Measurements from ENCODE around the gene TECPR2.

TECPR2 gene, protein sequence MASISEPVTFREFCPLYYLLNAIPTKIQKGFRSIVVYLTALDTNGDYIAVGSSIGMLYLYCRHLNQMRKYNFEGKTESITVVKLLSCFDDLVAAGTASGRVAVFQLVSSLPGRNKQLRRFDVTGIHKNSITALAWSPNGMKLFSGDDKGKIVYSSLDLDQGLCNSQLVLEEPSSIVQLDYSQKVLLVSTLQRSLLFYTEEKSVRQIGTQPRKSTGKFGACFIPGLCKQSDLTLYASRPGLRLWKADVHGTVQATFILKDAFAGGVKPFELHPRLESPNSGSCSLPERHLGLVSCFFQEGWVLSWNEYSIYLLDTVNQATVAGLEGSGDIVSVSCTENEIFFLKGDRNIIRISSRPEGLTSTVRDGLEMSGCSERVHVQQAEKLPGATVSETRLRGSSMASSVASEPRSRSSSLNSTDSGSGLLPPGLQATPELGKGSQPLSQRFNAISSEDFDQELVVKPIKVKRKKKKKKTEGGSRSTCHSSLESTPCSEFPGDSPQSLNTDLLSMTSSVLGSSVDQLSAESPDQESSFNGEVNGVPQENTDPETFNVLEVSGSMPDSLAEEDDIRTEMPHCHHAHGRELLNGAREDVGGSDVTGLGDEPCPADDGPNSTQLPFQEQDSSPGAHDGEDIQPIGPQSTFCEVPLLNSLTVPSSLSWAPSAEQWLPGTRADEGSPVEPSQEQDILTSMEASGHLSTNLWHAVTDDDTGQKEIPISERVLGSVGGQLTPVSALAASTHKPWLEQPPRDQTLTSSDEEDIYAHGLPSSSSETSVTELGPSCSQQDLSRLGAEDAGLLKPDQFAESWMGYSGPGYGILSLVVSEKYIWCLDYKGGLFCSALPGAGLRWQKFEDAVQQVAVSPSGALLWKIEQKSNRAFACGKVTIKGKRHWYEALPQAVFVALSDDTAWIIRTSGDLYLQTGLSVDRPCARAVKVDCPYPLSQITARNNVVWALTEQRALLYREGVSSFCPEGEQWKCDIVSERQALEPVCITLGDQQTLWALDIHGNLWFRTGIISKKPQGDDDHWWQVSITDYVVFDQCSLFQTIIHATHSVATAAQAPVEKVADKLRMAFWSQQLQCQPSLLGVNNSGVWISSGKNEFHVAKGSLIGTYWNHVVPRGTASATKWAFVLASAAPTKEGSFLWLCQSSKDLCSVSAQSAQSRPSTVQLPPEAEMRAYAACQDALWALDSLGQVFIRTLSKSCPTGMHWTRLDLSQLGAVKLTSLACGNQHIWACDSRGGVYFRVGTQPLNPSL (N-terminal part only)

DNA sequence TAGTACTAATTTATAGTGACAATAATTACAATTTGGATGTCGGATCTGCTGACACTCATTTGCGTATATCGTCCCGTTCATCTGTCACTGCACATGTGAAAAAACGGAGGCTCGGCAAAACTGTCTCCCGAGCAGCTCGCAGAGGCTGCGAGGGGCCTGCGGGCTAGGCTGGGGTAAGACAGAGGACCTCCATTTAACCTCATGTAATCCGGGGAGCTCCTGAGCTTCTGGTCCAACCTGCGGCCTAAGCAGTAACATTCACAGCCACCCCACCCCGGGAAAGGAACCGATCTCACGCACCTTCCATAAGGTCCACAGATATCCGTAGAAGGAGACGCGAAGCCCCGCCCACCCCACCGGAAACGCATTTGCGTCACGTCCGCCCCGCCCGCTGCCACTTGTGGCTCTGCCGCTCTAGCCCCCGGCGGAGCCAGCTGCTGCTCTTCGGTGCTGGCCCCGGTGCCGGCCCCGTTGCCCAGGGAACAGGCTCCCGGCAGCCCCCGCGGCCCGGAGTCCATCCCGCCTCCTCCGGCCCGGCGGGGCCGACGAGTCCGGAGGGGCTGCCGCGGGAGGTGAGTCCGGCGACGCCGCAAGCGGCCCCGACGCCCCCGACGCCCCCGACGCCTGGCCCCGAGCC, at the start of gene TECPR2, which contains the start of gene CINP:
TSS of gene TECPR2 (plus strand) at position 397 of the 637 bp plus-strand sequence. CDS start 13,781 bp downstream, outside the sequence.
TSS of gene CINP (minus strand) at position 346 of the 637 bp plus-strand sequence. CDS start at position 307, 39 bp downstream.
- H3K27me3 ChIP-seq (ENCODE audit: control insufficient read depth, insufficient read depth, low read length) = no peaks in the 10 kb centered on the region

DNA sequence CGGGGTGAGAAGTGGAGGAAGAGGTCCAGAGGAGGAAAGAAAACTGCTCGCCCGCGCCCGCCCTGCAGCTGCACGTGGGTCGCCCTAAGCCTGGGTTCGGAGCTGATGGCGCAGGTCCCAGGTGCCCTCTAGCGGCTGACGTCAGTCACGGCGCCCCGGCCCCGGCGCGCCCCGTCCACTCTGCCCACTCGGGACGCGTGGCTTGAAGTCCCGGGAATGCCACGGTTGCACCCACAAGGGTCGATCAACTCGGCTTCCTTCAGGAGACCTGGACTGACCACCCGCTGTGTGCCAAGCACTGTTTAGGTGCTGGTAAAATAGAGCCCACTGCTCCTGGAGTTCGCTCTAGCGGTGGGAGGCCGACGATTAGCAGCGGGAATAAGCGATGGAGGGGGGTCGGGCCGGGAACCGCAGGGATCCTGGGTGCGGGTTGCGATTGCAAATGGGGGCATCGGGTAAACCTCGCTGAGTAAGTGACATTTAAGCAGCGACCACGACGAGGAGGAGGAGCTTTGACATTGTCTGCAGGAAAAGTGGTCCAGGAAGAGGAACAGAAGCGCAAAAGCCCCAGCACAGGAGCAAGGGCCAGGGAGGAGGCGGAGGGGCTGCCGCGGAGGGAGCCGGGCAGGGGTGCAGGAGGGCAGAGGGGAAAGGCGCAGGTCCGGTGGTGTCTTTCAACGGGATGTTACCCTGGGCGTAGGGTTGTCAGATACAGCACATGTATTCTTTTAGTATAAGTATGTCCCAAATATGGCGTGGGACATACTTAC, 48.3 kb upstream of the TECPR2 start:
- no peaks in the 10 kb centered on the region for H3K9me3 ChIP-seq (ENCODE audit: control insufficient read depth, insufficient read depth, low read length)
- H3K4me1 ChIP-seq (ENCODE audit: control insufficient read depth, insufficient read depth, low read length) = peaks cover 13% of the 10 kb centered on the region
- H3K36me3 ChIP-seq (ENCODE audit: control insufficient read depth, insufficient read depth, low read length) = no peaks in the 10 kb centered on the region
- peak overlapping the region; percentile 85 for H3K4me3 ChIP-seq (ENCODE audit: low read depth, low read length)
- H3K9ac ChIP-seq (ENCODE audit: low read depth, low read length) = no peak overlapping the region
- H3K27me3 ChIP-seq (ENCODE audit: control insufficient read depth, insufficient read depth, low read length) = peaks cover 14% of the 10 kb centered on the region

More for the DNA sequence above, at the start of gene TECPR2, which contains the start of gene CINP:
- peak within 1 kb of the TSS; percentile 81 for H3K9ac ChIP-seq (ENCODE audit: low read depth, low read length)
- H3K9me3 ChIP-seq (ENCODE audit: control insufficient read depth, insufficient read depth, low read length) = no peaks in the 10 kb centered on the region
- H3K36me3 ChIP-seq (ENCODE audit: control insufficient read depth, insufficient read depth, low read length) = peaks cover 2% of the 10 kb centered on the region
- H3K4me1 ChIP-seq (ENCODE audit: control insufficient read depth, insufficient read depth, low read length) = peaks cover 6% of the 10 kb centered on the region
- H3K4me3 ChIP-seq (ENCODE audit: low read depth, low read length) = peak within 1 kb of the TSS; percentile 88

DNA sequence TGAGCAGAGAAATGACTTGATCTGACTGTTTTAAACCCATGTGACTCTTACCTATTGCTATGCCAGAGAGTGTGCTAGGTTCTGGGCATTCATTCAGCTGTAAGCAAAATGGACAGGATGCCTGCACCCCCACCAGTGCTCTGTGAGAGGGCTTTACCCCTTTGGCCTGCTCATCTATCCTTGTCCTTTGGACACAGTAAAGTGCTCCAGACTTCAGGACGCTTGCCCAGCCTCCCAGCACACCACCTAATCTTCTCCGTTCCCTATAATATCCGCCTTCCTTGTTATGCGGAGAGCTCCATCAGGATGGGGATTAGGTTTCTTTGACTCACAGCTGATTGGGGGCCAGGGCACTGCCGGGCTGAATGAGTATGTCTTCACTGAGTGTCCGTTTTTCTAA, 47.6 kb upstream of the TECPR2 start:
- no peak overlapping the region for H3K9ac ChIP-seq (ENCODE audit: low read depth, low read length)
- peaks cover 14% of the 10 kb centered on the region for H3K27me3 ChIP-seq (ENCODE audit: control insufficient read depth, insufficient read depth, low read length)
- H3K9me3 ChIP-seq (ENCODE audit: control insufficient read depth, insufficient read depth, low read length) = no peaks in the 10 kb centered on the region
- peak overlapping the region; percentile 85 for H3K4me3 ChIP-seq (ENCODE audit: low read depth, low read length)
- H3K36me3 ChIP-seq (ENCODE audit: control insufficient read depth, insufficient read depth, low read length) = no peaks in the 10 kb centered on the region
- H3K4me1 ChIP-seq (ENCODE audit: control insufficient read depth, insufficient read depth, low read length) = peaks cover 13% of the 10 kb centered on the region

DNA sequence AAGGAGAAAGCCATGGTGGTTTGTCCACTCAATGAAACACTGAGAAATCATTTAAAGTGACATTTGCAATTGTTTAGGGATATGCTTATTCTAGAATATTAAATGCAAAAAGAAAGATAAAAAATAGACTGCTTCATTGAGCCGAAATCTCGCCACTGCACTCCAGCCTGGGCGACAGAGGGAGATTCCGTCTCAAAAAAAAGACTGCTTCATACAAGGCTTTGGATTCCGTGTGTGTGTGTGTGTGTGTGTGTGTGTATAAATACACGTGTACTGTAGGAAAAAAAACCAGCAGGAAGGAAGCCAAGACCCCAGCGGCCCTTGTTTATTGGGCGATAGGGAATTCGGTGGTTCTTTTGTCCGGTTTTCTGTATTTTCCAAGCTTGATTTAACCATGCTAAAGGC, 46.4 kb upstream of the TECPR2 start:
- H3K4me1 ChIP-seq (ENCODE audit: control insufficient read depth, insufficient read depth, low read length) = peaks cover 13% of the 10 kb centered on the region
- H3K4me3 ChIP-seq (ENCODE audit: low read depth, low read length) = peak overlapping the region; percentile 76
- H3K9ac ChIP-seq (ENCODE audit: low read depth, low read length) = peak overlapping the region; percentile 81
- no peaks in the 10 kb centered on the region for H3K36me3 ChIP-seq (ENCODE audit: control insufficient read depth, insufficient read depth, low read length)
- H3K9me3 ChIP-seq (ENCODE audit: control insufficient read depth, insufficient read depth, low read length) = no peaks in the 10 kb centered on the region
- peaks cover 14% of the 10 kb centered on the region for H3K27me3 ChIP-seq (ENCODE audit: control insufficient read depth, insufficient read depth, low read length)

DNA sequence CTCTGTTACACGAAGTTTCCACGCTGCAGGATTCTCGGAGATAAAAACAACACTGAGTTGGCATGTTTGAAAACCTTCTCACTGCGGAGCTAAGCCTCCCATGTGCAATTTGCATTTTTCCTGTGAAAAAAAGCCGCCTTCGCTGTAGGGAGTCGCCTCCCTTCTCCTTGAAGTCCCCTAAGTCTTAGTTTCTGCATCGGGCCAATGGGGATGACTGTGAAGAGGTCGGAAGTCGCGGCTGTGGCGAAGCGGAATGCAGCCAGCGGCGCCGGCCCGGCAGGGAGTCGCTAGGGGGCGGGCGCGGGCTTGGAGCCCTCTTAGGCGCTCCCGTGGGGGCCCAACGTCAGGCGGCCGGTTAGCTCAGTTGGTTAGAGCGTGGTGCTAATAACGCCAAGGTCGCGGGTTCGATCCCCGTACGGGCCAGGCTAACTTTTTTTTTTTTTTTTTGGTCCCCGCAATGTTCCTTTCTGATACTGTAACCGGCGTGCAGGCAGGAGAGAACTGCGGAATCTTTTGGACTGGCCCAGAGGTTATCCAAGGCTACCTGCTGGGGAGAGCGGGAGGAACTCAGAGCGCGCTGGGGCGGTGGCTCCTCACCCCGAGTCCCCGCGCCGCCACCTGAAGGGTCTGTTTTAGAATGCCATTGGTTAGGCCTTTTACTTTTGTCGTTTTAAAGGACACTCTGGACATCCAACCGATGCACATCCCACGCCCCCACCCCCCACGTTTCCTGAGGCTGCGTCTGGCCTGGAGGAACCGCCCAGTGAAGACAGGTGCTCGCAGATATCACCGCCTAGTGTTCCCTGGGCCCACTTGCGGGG, 45.8 kb upstream of the TECPR2 start:
- H3K4me3 ChIP-seq (ENCODE audit: low read depth, low read length) = peak overlapping the region; percentile 76
- H3K27me3 ChIP-seq (ENCODE audit: control insufficient read depth, insufficient read depth, low read length) = peaks cover 14% of the 10 kb centered on the region
- H3K36me3 ChIP-seq (ENCODE audit: control insufficient read depth, insufficient read depth, low read length) = no peaks in the 10 kb centered on the region
- H3K4me1 ChIP-seq (ENCODE audit: control insufficient read depth, insufficient read depth, low read length) = peaks cover 13% of the 10 kb centered on the region
- H3K9ac ChIP-seq (ENCODE audit: low read depth, low read length) = peak overlapping the region; percentile 81
- H3K9me3 ChIP-seq (ENCODE audit: control insufficient read depth, insufficient read depth, low read length) = no peaks in the 10 kb centered on the region

DNA sequence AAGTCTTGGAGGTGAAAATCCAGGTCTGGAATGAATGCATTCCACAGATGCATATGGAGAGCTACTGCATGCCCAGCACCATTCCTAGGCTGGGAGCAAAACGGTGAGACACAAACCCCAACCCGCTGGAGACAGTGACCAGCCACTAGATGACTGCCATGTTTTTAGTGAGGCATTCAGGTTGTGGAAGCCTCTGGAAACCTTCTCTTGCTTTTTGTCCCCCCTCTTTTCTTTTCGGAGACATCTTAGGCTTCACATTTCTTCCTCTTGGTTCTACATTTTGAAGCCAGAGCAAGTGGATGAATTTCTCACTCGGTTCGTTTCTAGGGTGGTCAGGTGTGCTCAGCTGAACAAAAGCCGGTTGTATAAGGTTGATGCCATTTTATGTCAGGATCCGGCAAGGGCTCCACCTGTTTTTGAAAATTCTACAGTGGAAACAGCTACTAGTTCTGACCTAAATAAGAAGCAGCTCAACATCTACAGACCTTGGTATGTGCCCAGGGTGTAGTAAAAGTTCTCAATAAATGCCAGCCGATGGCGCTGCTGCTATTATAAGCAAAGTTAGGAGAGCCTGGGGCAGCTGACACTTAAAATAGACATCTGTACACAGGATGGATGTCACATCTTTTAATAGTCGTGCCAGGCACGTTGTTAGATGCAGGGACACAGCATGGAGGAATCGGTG, 45.0 kb upstream of the TECPR2 start:
- H3K36me3 ChIP-seq (ENCODE audit: control insufficient read depth, insufficient read depth, low read length) = no peaks in the 10 kb centered on the region
- peaks cover 14% of the 10 kb centered on the region for H3K27me3 ChIP-seq (ENCODE audit: control insufficient read depth, insufficient read depth, low read length)
- H3K9me3 ChIP-seq (ENCODE audit: control insufficient read depth, insufficient read depth, low read length) = no peaks in the 10 kb centered on the region
- H3K9ac ChIP-seq (ENCODE audit: low read depth, low read length) = peak overlapping the region; percentile 13
- H3K4me3 ChIP-seq (ENCODE audit: low read depth, low read length) = peak overlapping the region; percentile 58
- H3K4me1 ChIP-seq (ENCODE audit: control insufficient read depth, insufficient read depth, low read length) = peaks cover 13% of the 10 kb centered on the region

DNA sequence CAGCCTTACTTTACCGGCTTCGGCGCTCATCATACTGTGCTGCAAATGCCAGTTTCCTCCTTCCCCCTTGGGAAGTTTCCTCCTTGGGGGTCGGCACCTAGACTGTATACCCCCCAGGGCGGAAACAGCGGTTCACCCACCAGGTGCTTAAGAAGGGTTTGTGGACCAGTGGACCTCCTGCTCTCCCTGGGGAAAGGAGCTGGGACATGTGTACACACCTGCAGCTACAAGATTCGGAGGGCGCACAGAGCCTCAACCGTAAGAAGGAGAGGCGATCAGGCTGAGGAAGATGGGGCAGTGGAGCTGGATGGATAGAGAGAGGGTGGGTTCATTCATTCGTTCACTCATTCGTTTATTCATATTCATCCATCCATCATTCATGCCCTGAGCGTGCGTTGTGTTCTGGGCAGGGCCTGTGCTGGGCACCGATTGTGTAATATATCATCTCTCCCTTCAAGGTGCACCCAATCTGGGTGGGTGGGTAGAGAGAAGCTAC, 43.9 kb upstream of the TECPR2 start:
- H3K4me1 ChIP-seq (ENCODE audit: control insufficient read depth, insufficient read depth, low read length) = peaks cover 13% of the 10 kb centered on the region
- H3K9me3 ChIP-seq (ENCODE audit: control insufficient read depth, insufficient read depth, low read length) = no peaks in the 10 kb centered on the region
- H3K4me3 ChIP-seq (ENCODE audit: low read depth, low read length) = peak overlapping the region; percentile 91
- no peaks in the 10 kb centered on the region for H3K36me3 ChIP-seq (ENCODE audit: control insufficient read depth, insufficient read depth, low read length)
- no peak overlapping the region for H3K9ac ChIP-seq (ENCODE audit: low read depth, low read length)
- H3K27me3 ChIP-seq (ENCODE audit: control insufficient read depth, insufficient read depth, low read length) = peaks cover 14% of the 10 kb centered on the region

DNA sequence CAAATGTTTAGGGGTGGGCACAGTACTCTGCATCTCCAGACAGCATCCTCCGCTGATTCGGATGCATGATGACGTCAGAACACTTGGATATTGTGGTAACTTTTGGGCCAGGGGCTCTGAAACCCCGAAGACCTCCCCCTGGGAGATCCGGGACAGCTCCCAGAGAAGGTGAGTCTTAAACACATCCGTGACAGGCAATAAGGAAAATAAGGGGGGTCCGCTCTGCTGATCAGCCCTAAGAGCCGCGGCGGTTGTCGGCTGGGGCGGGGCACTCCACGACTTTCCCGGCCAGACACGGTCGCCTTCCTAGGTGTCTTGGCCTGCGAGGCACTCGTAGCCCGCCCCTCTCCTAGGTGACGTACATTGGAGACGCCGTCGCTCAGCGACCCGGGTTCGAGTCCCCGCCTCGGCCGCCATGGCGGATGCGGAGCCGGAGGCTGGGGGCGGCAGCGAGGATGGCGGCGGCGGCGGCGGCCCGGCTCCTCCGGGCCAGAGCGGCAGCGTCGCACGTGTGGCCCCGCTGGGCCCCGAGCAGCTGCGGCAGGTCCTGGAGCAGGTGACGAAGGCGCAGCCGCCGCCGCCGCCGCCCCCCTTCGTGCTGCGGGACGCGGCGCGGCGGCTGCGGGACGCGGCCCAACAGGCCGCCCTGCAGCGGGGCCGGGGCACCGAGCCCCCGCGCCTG, 43.2 kb upstream of the TECPR2 start, which contains the start of gene ZNF839:
TSS of gene ZNF839 (plus strand) at position 396 of the 682 bp plus-strand sequence. CDS start at position 416, 20 bp downstream.
- Histone ChIP-seq H3K4me1 (ENCODE audit: control insufficient read depth, insufficient read depth, low read length) (peaks cover 13% of the 10 kb centered on the region), H3K36me3 (ENCODE audit: control insufficient read depth, insufficient read depth, low read length) (no peaks in the 10 kb centered on the region), H3K9ac (ENCODE audit: low read depth, low read length) (peak within 1 kb of the TSS; percentile 84), H3K4me3 (ENCODE audit: low read depth, low read length) (peak within 1 kb of the TSS; percentile 91), H3K27me3 (ENCODE audit: control insufficient read depth, insufficient read depth, low read length) (peaks cover 14% of the 10 kb centered on the region), H3K9me3 (ENCODE audit: control insufficient read depth, insufficient read depth, low read length) (no peaks in the 10 kb centered on the region)

DNA sequence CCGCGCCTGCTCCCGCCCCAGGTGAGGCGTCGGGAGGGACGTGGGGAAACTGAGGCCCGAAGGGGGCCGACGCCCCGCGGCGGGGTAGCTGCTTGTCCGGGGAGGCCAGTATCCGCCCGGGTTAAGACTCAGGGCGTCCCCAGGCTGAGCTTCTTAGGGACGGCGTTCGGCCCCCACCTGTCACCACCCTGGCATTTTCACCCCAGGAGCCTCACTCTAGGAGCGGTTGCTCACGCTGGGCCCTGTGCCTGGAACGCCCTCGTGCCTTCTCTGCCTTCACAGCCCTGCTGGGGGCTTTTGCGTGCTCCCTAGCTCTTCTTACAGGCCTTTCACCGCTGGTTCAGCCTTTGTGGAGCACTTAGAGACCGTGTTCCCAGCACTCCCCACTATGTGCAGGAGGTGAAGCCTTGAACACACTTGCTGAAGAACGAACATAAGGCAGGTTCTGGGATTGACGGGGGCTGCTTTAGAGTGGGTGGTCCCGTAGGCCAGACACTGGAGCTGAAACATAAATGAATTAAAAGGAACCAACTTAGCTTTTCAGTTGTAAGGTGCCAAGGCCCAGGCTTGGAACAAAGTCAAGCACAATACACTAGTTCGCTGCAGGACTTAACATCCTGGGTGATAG, 42.6 kb upstream of the TECPR2 start:
- H3K36me3 ChIP-seq (ENCODE audit: control insufficient read depth, insufficient read depth, low read length) = no peaks in the 10 kb centered on the region
- no peaks in the 10 kb centered on the region for H3K9me3 ChIP-seq (ENCODE audit: control insufficient read depth, insufficient read depth, low read length)
- peaks cover 10% of the 10 kb centered on the region for H3K4me1 ChIP-seq (ENCODE audit: control insufficient read depth, insufficient read depth, low read length)
- H3K4me3 ChIP-seq (ENCODE audit: low read depth, low read length) = peak overlapping the region; percentile 91
- peaks cover 8% of the 10 kb centered on the region for H3K27me3 ChIP-seq (ENCODE audit: control insufficient read depth, insufficient read depth, low read length)
- peak overlapping the region; percentile 84 for H3K9ac ChIP-seq (ENCODE audit: low read depth, low read length)
